ENCODE measurements around the gene LOXL3.

The LOXL3 gene

DNA sequence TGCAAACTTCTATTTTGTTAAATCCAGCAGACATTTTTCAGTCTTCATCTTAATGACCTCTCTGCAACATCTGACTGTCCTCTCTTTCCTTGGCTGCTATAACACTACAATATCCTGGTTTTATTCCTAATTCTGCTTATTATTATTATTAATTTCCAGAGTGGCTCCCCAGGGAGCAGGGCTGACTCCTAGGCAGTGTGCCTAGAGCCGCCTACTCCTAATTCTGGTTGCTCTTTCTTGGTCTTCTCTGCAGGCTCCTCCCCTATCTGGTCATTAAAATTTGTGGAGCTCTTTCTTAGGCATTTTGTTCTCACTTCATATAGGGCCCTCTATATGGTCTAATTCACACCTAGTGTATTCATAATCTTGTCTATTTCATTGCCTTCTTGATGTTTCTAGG lies 10.8 kb downstream of the LOXL3 start:
- DNase-seq (ENCODE audit: low read depth) = no peak
- TF ChIP-seq, protein P1, sequence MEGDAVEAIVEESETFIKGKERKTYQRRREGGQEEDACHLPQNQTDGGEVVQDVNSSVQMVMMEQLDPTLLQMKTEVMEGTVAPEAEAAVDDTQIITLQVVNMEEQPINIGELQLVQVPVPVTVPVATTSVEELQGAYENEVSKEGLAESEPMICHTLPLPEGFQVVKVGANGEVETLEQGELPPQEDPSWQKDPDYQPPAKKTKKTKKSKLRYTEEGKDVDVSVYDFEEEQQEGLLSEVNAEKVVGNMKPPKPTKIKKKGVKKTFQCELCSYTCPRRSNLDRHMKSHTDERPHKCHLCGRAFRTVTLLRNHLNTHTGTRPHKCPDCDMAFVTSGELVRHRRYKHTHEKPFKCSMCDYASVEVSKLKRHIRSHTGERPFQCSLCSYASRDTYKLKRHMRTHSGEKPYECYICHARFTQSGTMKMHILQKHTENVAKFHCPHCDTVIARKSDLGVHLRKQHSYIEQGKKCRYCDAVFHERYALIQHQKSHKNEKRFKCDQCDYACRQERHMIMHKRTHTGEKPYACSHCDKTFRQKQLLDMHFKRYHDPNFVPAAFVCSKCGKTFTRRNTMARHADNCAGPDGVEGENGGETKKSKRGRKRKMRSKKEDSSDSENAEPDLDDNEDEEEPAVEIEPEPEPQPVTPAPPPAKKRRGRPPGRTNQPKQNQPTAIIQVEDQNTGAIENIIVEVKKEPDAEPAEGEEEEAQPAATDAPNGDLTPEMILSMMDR (IDR thresholded peaks at IDR 0.05; ENCODE audit: low read depth, low read length, missing control alignments) = no peak
- H3K4me3 ChIP-seq (ENCODE audit: low read depth, low read length) = no peak overlapping the region

DNA sequence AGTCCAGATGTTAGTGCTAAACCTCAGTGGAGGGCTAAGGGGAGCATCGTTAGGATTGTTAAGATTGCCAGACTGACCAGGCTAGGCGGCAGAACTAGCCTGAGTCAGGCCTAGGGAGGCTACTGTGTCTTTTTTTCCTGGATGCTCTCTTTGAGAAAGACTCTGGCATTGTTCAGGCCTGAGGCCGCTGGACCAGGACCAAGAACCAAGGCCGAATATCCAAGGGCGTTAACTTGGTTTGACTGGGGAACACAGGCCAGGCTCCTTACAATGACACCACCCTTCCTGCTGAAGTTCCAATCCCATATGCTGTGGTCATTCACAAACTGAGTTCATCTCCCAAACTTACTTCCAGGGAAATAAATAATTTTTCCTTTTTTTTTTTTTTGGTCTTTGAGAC lies 13.5 kb downstream of the LOXL3 start:
- H3K4me3 ChIP-seq (ENCODE audit: low read depth, low read length) = no peak overlapping the region
- TF ChIP-seq, protein P1 (IDR thresholded peaks at IDR 0.05; ENCODE audit: low read depth, low read length, missing control alignments) = no peak
- DNase-seq (ENCODE audit: low read depth) = no peak

DNA sequence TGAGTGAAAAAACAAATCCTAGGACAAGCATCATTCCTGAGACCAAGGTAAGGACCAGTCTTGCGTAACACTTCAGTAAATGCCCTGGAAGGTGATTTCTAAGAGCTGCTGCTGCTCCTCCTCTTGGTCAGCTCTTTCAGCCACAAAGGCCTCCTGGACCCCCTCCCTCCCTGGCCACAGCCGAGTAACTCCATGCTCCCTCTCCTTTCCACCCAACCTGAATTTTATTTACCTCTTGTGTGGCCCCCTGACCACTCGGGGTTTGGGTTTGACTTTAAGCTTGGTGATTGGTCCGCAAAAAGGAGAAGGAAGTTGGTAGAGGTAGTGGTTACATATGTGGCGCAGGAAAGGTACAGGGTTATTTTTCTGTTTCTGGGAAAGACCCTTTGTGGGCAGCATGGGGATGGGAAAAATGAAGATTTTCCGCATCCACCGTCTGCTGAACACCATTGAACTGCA lies 14.8 kb downstream of the LOXL3 start:
- DNase-seq (ENCODE audit: low read depth) = no peak
- TF ChIP-seq, protein P1 (IDR thresholded peaks at IDR 0.05; ENCODE audit: low read depth, low read length, missing control alignments) = no peak
- no peak overlapping the region; the same call in 1 of the 2 replicates for H3K4me3 ChIP-seq (ENCODE audit: low read depth, low read length)

DNA sequence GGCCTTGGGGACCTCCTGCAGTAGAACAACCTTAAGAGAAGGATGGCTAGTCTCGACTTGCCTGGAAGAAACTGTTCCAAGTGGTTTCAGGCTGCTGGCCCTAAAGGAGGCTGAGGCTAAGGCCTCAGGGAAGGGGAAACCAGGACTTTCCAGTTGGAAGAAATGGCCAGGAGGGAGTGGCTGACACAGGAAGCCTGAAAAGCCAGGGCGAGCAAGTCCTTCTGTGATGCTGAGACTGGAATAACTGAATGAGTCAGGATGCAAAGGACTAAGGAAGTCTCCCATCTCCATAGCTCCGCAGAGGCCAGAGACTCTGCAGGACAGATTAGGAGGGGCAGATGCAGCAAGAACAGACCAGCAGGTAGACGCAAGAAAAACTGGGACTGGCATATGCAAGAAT lies 16.6 kb downstream of the LOXL3 start:
- H3K4me3 ChIP-seq (ENCODE audit: low read depth, low read length) = no peak overlapping the region
- DNase-seq (ENCODE audit: low read depth) = no peak
- TF ChIP-seq, protein P1 (IDR thresholded peaks at IDR 0.05; ENCODE audit: low read depth, low read length, missing control alignments) = no peak

DNA sequence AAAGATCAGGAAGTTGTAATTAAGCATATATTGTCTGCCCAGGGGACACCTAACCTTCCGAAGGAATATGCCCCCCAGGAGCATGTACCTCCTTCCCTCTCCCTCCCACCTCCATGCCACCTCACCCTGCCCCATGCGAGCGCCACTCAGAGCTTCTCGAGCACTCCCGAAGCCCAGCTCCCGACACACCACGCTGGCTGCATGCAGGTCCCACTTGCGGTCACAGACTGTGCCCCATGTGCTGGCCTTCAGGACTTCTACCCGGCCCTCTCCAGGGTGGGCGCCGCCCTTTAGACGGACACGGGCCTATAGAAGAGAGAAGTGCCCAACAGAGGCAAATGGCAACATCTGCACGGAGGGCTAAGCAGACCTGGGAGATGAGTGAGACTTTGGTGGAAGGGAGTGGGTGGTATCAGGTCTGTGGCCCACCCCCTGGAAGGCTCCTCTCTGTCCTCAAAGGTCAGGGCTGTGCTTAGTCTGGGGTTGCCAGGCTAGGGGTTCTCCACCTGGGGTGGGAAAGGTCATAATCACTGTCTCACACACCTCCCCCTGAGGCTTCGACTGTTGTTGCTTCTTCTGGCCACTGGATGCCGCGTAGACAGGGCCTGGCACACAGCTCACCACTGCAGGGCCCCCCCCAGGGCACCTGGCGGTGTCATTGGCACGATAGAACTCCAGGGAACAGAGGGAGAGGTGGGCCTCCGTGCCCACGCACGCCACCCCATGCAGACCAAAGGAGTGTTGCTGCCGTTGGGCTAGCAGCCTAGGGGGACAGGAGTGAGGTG lies 17.4 kb downstream of the LOXL3 start:
- no peak overlapping the region for H3K4me3 ChIP-seq (ENCODE audit: low read depth, low read length)
- TF ChIP-seq, protein P1 (IDR thresholded peaks at IDR 0.05; ENCODE audit: low read depth, low read length, missing control alignments) = no peak
- no peak for DNase-seq (ENCODE audit: low read depth)

DNA sequence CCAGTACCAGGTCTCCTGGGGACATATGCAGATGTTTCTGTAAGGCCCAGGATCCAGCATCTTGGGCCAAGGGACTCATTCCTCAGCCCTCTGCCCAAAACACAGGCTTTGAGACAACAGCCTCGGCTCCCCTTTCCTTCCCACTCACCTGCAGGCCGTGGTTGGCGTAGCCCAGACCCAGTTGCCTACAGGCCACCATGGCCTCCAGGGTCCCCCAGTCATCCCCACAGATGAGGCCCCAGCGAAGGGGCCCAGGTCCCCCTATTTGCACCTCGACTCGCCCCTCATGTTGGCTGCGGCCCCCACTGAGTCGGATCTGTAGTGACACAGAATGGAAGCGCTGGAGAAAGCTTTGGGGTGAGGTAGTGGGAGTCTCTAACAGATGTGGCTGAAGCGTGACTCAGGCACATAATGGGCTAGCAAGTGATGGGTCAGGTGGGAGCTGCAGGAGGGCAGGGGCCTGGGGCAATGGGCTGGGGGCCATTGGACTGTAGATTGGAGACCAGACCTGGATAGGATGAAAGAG lies 18.2 kb downstream of the LOXL3 start:
- no peak overlapping the region for H3K4me3 ChIP-seq (ENCODE audit: low read depth, low read length)
- no peak for DNase-seq (ENCODE audit: low read depth)
- TF ChIP-seq, protein P1 (IDR thresholded peaks at IDR 0.05; ENCODE audit: low read depth, low read length, missing control alignments) = no peak

DNA sequence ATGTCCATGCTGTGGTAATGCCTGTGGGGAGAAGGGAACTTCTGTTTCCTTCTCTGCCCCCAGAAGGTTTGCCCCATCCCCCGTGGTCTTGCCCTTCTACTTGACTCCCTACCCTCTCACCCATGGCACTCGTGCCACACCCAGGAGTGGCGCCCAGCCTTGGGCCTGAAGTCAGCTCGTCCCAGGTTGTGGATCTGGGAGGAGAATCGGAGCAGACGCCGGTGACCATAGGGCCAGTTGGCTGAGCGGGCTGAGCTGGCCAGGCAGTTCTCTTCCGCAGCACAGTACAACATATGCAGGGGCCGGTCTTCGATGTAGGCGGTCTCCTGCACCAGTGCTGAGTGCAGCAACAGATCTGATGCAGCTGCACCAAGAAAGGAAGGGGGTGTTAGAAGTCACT lies 19.3 kb downstream of the LOXL3 start:
- DNase-seq (ENCODE audit: low read depth) = no peak
- no peak overlapping the region for H3K4me3 ChIP-seq (ENCODE audit: low read depth, low read length)
- TF ChIP-seq, protein P1 (IDR thresholded peaks at IDR 0.05; ENCODE audit: low read depth, low read length, missing control alignments) = no peak

Data from GM12864 (cell line).